Measurements from ENCODE around the gene CCDC137. TPM values are rescaled to one million over a fixed set of nuclear protein-coding genes. Genes with fewer than 3 reads are reported as not detected.

CCDC137 gene
- total and polyA plus RNA-seq, 2 of the 13 experiments (the other 11 are each of a cell fraction or from before 2014, with no cell fraction given): 14.6 to 39.1 TPM

GRCh38 chr17:81702934-81703746 lies 36.6 kb downstream of the CCDC137 start, which contains the start of gene MRPL12 (continued):
- peak; percentile 54; the same call in 1 of the 2 replicates for TF ChIP-seq TGIF2 (CRISPR knock-in tag; IDR thresholded peaks at IDR 0.05)
- TF ChIP-seq PRDM15 (CRISPR knock-in tag; IDR thresholded peaks at IDR 0.05): peak; percentile 54; the same call in 1 of the 2 replicates
- peak; percentile 71 for TF ChIP-seq SRSF1 (optimal IDR thresholded peaks at IDR 0.05; ENCODE audit: low read depth, low read length)
- TF ChIP-seq ZNF816 (CRISPR knock-in tag; IDR thresholded peaks at IDR 0.05; ENCODE audit: borderline replicate concordance): peak; percentile 68; the same call in 1 of the 2 replicates
- TF ChIP-seq AGO1 (IDR thresholded peaks at IDR 0.05; ENCODE audit: low read depth, low read length, poor library complexity, severe bottlenecking): peak; percentile 94
- TF ChIP-seq KDM1A (CRISPR knock-in tag; IDR thresholded peaks at IDR 0.05): no peak
- no peak for TF ChIP-seq ZNF207 (IDR thresholded peaks at IDR 0.05; ENCODE audit: borderline replicate concordance)
- TF ChIP-seq ZNF550 (CRISPR knock-in tag; IDR thresholded peaks at IDR 0.05; ENCODE audit: borderline replicate concordance): peak; percentile 66; the same call in 1 of the 2 replicates
- peak; percentile 94; the same call in 1 of the 2 replicates for TF ChIP-seq SAFB2 (CRISPR knock-in tag; IDR thresholded peaks at IDR 0.05; ENCODE audit: borderline replicate concordance, low read depth)
- TF ChIP-seq MTA1 (CRISPR knock-in tag; IDR thresholded peaks at IDR 0.05; ENCODE audit: borderline replicate concordance): peak; percentile 72; the same call in 1 of the 2 replicates
- no peak for TF ChIP-seq FIP1L1 (IDR thresholded peaks at IDR 0.05; ENCODE audit: borderline replicate concordance, insufficient read depth, low read depth, low read length)
- peak; percentile 86; the same call in 1 of the 2 replicates for TF ChIP-seq ZSCAN9 (CRISPR knock-in tag; IDR thresholded peaks at IDR 0.05; ENCODE audit: borderline replicate concordance)
- TF ChIP-seq SPEN (CRISPR knock-in tag; IDR thresholded peaks at IDR 0.05; ENCODE audit: low read depth): peak; percentile 99
- TF ChIP-seq ZSCAN25 (CRISPR knock-in tag; IDR thresholded peaks at IDR 0.05): no peak
- no peak; the same call in 1 of the 2 replicates for TF ChIP-seq ZSCAN12 (CRISPR knock-in tag; IDR thresholded peaks at IDR 0.05)
- TF ChIP-seq ZNF710 (CRISPR knock-in tag; IDR thresholded peaks at IDR 0.05; ENCODE audit: borderline replicate concordance): peak; percentile 68; the same call in 1 of the 2 replicates
- no peak for TF ChIP-seq CC2D1A (CRISPR knock-in tag; IDR thresholded peaks at IDR 0.05)
